ENCODE results near the gene SYPL1.

The SYPL1 gene

GRCh38 chr7:106054971-106055532 lies 57.1 kb downstream of the SYPL1 start:
- H3K27me3 Mint-ChIP-seq = peaks cover 0 to 13% of the 10 kb centered on the region in 2 donors
- peaks cover 6 to 7% of the 10 kb centered on the region in 2 donors for H3K4me1 Mint-ChIP-seq (ENCODE audit: low read depth in 2 of 2)
- ATAC-seq (replicated peaks) = no peak
- DNase-seq = no peak
- H3K9me3 Mint-ChIP-seq = no peaks in the 10 kb centered on the region
- H3K27ac Mint-ChIP-seq = no peak overlapping the region
- no peak overlapping the region for H3K4me3 Mint-ChIP-seq
- H3K36me3 Mint-ChIP-seq (ENCODE audit: insufficient read depth) = peaks cover 2% of the 10 kb centered on the region

- Mint-ChIP-seq H3K9me3 (no peaks in the 10 kb centered on the region), H3K27ac (no peak overlapping the region), H3K4me1 (ENCODE audit: low read depth in 2 of 2) (peaks cover 6 to 7% of the 10 kb centered on the region in 2 donors), H3K4me3 (no peak overlapping the region), H3K36me3 (ENCODE audit: insufficient read depth) (peaks cover 2% of the 10 kb centered on the region), H3K27me3 (peaks cover 0 to 15% of the 10 kb centered on the region in 2 donors)
- ATAC-seq (replicated peaks) (no peak), DNase-seq (no peak)
Observed at GRCh38 chr7:106054156-106054910, 57.8 kb downstream of the SYPL1 start.

- ATAC-seq (replicated peaks) = no peak
- H3K4me1 Mint-ChIP-seq (ENCODE audit: low read depth in 2 of 2) = peaks cover 5 to 6% of the 10 kb centered on the region in 2 donors
- H3K4me3 Mint-ChIP-seq = no peak overlapping the region
- H3K9me3 Mint-ChIP-seq = no peaks in the 10 kb centered on the region
- peaks cover 2% of the 10 kb centered on the region for H3K36me3 Mint-ChIP-seq (ENCODE audit: insufficient read depth)
- no peak for DNase-seq
- H3K27ac Mint-ChIP-seq = no peak overlapping the region
- H3K27me3 Mint-ChIP-seq = peaks cover 0 to 15% of the 10 kb centered on the region in 2 donors
Observed at GRCh38 chr7:106053109-106053508, 59.0 kb downstream of the SYPL1 start.

- H3K27ac Mint-ChIP-seq = no peak overlapping the region
- DNase-seq (no peak), ATAC-seq (replicated peaks) (no peak)
- H3K9me3 Mint-ChIP-seq = no peaks in the 10 kb centered on the region
- no peak overlapping the region for H3K4me3 Mint-ChIP-seq
- H3K4me1 Mint-ChIP-seq (ENCODE audit: low read depth in 2 of 2) = peaks cover 2% of the 10 kb centered on the region in 2 donors
- H3K27me3 Mint-ChIP-seq = peaks cover 0 to 15% of the 10 kb centered on the region in 2 donors
- peaks cover 2% of the 10 kb centered on the region for H3K36me3 Mint-ChIP-seq (ENCODE audit: insufficient read depth)
Observed at GRCh38 chr7:106052681-106053080, 59.4 kb downstream of the SYPL1 start.

GRCh38 chr7:106050746-106051117 lies 61.4 kb downstream of the SYPL1 start:
- H3K27ac Mint-ChIP-seq = no peak overlapping the region
- no peaks in the 10 kb centered on the region for H3K4me1 Mint-ChIP-seq (ENCODE audit: low read depth in 2 of 2)
- ATAC-seq (replicated peaks) = no peak
- H3K4me3 Mint-ChIP-seq = no peak overlapping the region
- H3K36me3 Mint-ChIP-seq (ENCODE audit: insufficient read depth) = peaks cover 2% of the 10 kb centered on the region
- no peaks in the 10 kb centered on the region for H3K9me3 Mint-ChIP-seq
- peaks cover 0 to 15% of the 10 kb centered on the region in 2 donors for H3K27me3 Mint-ChIP-seq
- DNase-seq = no peak

- H3K9me3 Mint-ChIP-seq = no peaks in the 10 kb centered on the region
- DNase-seq = no peak
- no peak for ATAC-seq (replicated peaks)
- H3K36me3 Mint-ChIP-seq (ENCODE audit: insufficient read depth) = peaks cover 2% of the 10 kb centered on the region
- H3K4me3 Mint-ChIP-seq = no peak overlapping the region
- peaks cover 0 to 17% of the 10 kb centered on the region in 2 donors for H3K27me3 Mint-ChIP-seq
- H3K4me1 Mint-ChIP-seq (ENCODE audit: low read depth in 2 of 2) = no peaks in the 10 kb centered on the region
- H3K27ac Mint-ChIP-seq = no peak overlapping the region
Observed at GRCh38 chr7:106050002-106050745, 61.9 kb downstream of the SYPL1 start.

GRCh38 chr7:106049139-106049752 lies 62.9 kb downstream of the SYPL1 start:
- DNase-seq (no peak), ATAC-seq (replicated peaks) (no peak)
- peaks cover 2% of the 10 kb centered on the region for H3K36me3 Mint-ChIP-seq (ENCODE audit: insufficient read depth)
- H3K4me3 Mint-ChIP-seq = no peak overlapping the region
- H3K4me1 Mint-ChIP-seq (ENCODE audit: low read depth in 2 of 2) = no peaks in the 10 kb centered on the region
- H3K27ac Mint-ChIP-seq = no peak overlapping the region
- H3K27me3 Mint-ChIP-seq = peaks cover 5 to 26% of the 10 kb centered on the region in 2 donors
- no peaks in the 10 kb centered on the region for H3K9me3 Mint-ChIP-seq

- peaks cover 6 to 28% of the 10 kb centered on the region in 2 donors for H3K27me3 Mint-ChIP-seq
- no peak for ATAC-seq (replicated peaks)
- peaks cover 2% of the 10 kb centered on the region for H3K36me3 Mint-ChIP-seq (ENCODE audit: insufficient read depth)
- H3K4me3 Mint-ChIP-seq = no peak overlapping the region
- H3K27ac Mint-ChIP-seq = no peak overlapping the region
- no peak for DNase-seq
- H3K4me1 Mint-ChIP-seq (ENCODE audit: low read depth in 2 of 2) = no peaks in the 10 kb centered on the region
- no peaks in the 10 kb centered on the region for H3K9me3 Mint-ChIP-seq
Observed at GRCh38 chr7:106048706-106049020, 63.4 kb downstream of the SYPL1 start.

- peaks cover 6 to 31% of the 10 kb centered on the region in 2 donors for H3K27me3 Mint-ChIP-seq
Observed at GRCh38 chr7:106047818-106048705, 64.0 kb downstream of the SYPL1 start.

GRCh38 chr7:106047184-106047583 lies 64.9 kb downstream of the SYPL1 start:
- H3K4me3 Mint-ChIP-seq = no peak overlapping the region
- peaks cover 8% of the 10 kb centered on the region in 2 donors for H3K4me1 Mint-ChIP-seq (ENCODE audit: low read depth in 2 of 2)
- peaks cover 2% of the 10 kb centered on the region for H3K36me3 Mint-ChIP-seq (ENCODE audit: insufficient read depth)
- H3K27ac Mint-ChIP-seq = no peak overlapping the region
- ATAC-seq (replicated peaks) (no peak), DNase-seq (no peak)
- no peaks in the 10 kb centered on the region for H3K9me3 Mint-ChIP-seq
- H3K27me3 Mint-ChIP-seq = peaks cover 6 to 39% of the 10 kb centered on the region in 2 donors

More at GRCh38 chr7:106047818-106048705, 64.0 kb downstream of the SYPL1 start:
- DNase-seq = no peak
- no peaks in the 10 kb centered on the region for H3K9me3 Mint-ChIP-seq
- peaks cover 2% of the 10 kb centered on the region for H3K36me3 Mint-ChIP-seq (ENCODE audit: insufficient read depth)
- no peak overlapping the region for H3K4me3 Mint-ChIP-seq
- H3K27ac Mint-ChIP-seq = no peak overlapping the region
- no peaks in the 10 kb centered on the region for H3K4me1 Mint-ChIP-seq (ENCODE audit: low read depth in 2 of 2)
- no peak for ATAC-seq (replicated peaks)

GRCh38 chr7:106045586-106045985 lies 66.5 kb downstream of the SYPL1 start:
- Mint-ChIP-seq H3K27me3 (peaks cover 6 to 48% of the 10 kb centered on the region in 2 donors), H3K4me1 (ENCODE audit: low read depth in 2 of 2) (peaks cover 14 to 16% of the 10 kb centered on the region in 2 donors), H3K27ac (no peak overlapping the region), H3K9me3 (no peaks in the 10 kb centered on the region), H3K4me3 (no peak overlapping the region), H3K36me3 (ENCODE audit: insufficient read depth) (peaks cover 2% of the 10 kb centered on the region)
- ATAC-seq (replicated peaks) = no peak
- DNase-seq = no peak

GRCh38 chr7:106045139-106045538 lies 67.0 kb downstream of the SYPL1 start:
- no peak overlapping the region for H3K4me3 Mint-ChIP-seq
- H3K36me3 Mint-ChIP-seq (ENCODE audit: insufficient read depth) = no peaks in the 10 kb centered on the region
- no peaks in the 10 kb centered on the region for H3K9me3 Mint-ChIP-seq
- H3K4me1 Mint-ChIP-seq (ENCODE audit: low read depth in 2 of 2) = peaks cover 14 to 16% of the 10 kb centered on the region in 2 donors
- no peak for ATAC-seq (replicated peaks)
- DNase-seq = no peak
- H3K27me3 Mint-ChIP-seq = peaks cover 6 to 48% of the 10 kb centered on the region in 2 donors
- no peak overlapping the region for H3K27ac Mint-ChIP-seq

- Mint-ChIP-seq H3K27ac (peak overlapping the region; percentile 19 to 35), H3K4me3 (peak overlapping the region in 1 of 2 donors; percentile 38)
Observed at GRCh38 chr7:106042196-106042611, 69.9 kb downstream of the SYPL1 start.

More at GRCh38 chr7:106042196-106042611, 69.9 kb downstream of the SYPL1 start:
- H3K4me1 Mint-ChIP-seq (ENCODE audit: low read depth in 2 of 2) = peaks cover 14 to 16% of the 10 kb centered on the region in 2 donors
- H3K36me3 Mint-ChIP-seq (ENCODE audit: insufficient read depth) = no peaks in the 10 kb centered on the region
- peaks cover 6 to 46% of the 10 kb centered on the region in 2 donors for H3K27me3 Mint-ChIP-seq
- H3K9me3 Mint-ChIP-seq = no peaks in the 10 kb centered on the region
- peak; percentile 6 for ATAC-seq (replicated peaks)
- no peak for DNase-seq
